ENCODE data around the gene KRT72.

DNA sequence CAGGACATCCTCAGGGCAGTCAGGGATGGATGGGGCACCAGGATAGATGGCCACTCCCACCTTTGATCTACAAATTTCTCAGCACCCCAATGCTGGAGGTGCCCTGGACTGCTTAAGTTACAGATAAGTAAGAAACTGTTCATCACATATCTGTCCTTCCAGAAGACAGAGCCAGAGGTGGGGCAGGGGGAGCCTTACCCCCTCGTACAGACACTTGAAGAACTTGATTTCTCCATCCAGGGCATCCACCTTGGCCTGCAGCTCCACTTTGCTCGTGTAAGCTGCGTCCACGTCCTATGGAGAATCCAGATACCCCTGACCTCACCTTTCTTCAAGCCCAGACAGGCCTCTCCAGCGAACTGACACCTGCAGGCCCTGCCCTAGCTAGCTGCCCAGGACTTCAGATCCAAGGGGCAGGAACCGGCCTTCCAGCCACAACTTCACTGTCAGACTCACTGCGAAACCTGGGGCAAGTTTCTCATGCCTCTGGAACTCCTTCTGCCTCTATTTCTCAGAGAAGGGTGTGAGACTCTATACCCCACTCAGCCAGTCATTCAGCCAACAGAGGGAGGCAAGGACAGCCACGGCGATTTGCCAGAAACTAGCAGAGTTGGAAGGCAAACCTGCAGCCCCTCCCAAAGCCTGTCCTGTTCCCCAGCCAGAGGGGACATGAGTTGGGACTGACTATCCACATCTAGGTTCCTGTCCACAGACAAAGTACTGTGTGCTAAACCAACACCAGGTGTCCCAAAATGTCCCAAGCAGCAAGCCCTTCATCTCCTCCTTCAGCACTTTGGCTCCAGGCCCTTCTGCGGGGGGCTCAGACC lies 13.3 kb upstream of the KRT72 start:
- TF ChIP-seq, protein P1, sequence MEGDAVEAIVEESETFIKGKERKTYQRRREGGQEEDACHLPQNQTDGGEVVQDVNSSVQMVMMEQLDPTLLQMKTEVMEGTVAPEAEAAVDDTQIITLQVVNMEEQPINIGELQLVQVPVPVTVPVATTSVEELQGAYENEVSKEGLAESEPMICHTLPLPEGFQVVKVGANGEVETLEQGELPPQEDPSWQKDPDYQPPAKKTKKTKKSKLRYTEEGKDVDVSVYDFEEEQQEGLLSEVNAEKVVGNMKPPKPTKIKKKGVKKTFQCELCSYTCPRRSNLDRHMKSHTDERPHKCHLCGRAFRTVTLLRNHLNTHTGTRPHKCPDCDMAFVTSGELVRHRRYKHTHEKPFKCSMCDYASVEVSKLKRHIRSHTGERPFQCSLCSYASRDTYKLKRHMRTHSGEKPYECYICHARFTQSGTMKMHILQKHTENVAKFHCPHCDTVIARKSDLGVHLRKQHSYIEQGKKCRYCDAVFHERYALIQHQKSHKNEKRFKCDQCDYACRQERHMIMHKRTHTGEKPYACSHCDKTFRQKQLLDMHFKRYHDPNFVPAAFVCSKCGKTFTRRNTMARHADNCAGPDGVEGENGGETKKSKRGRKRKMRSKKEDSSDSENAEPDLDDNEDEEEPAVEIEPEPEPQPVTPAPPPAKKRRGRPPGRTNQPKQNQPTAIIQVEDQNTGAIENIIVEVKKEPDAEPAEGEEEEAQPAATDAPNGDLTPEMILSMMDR (IDR thresholded peaks at IDR 0.05; ENCODE audit: poor library complexity): no peak
- TF ChIP-seq EZH2 (IDR thresholded peaks at IDR 0.05; ENCODE audit: borderline replicate concordance): no peak

All from hepatocyte (in vitro differentiated cells).